Trophoblast cell (in vitro differentiated cells and primary cell): ENCODE results near the gene ADORA1.
A peak's percentile ranks its signal among the peaks of the same experiment; 100 is the strongest.

Experiments used
- DNase-seq, 2 donors: peaks; one replicate each; pipeline ENCODE4 v3.0.0-alpha.2; 2016
- H2AFZ ChIP-seq: 2 replicates; pipeline ENCODE4 v1.6.1; 2013; ENCODE audit warnings: low read length, moderate library complexity, mild to moderate bottlenecking; ENCODE audit not compliant: insufficient read depth, poor library complexity
- H2AK5ac ChIP-seq: 2 replicates; pipeline ENCODE4 v1.6.1; 2013; ENCODE audit warnings: mild to moderate bottlenecking, low read length
- H2BK120ac ChIP-seq: 2 replicates; pipeline ENCODE4 v1.6.1; 2013; ENCODE audit warnings: low read length, mild to moderate bottlenecking, moderate library complexity; ENCODE audit not compliant: insufficient read depth, poor library complexity
- H2BK12ac ChIP-seq: 2 replicates; pipeline ENCODE4 v1.6.1; 2013; ENCODE audit warnings: mild to moderate bottlenecking, low read length, moderate library complexity
- H2BK5ac ChIP-seq: 2 replicates; pipeline ENCODE4 v1.6.1; 2013; ENCODE audit warnings: low read length, low read depth, moderate library complexity, mild to moderate bottlenecking; ENCODE audit not compliant: poor library complexity
- H3K14ac ChIP-seq: 2 replicates; pipeline ENCODE4 v1.6.1; 2013; ENCODE audit warnings: mild to moderate bottlenecking, low read length
- H3K18ac ChIP-seq: 2 replicates; pipeline ENCODE4 v1.6.1; 2013; ENCODE audit warnings: mild to moderate bottlenecking, low read length
- H3K23ac ChIP-seq: 2 replicates; pipeline ENCODE4 v1.6.1; 2013; ENCODE audit warnings: low read length
- H3K27ac ChIP-seq: 2 replicates; pipeline ENCODE4 v1.5.1; 2013; ENCODE audit warnings: low read depth, mild to moderate bottlenecking, inconsistent platforms, low read length, moderate library complexity
- H3K27me3 ChIP-seq: 2 replicates; pipeline ENCODE4 v1.6.1; 2013; ENCODE audit warnings: inconsistent platforms, mild to moderate bottlenecking, low read length, moderate library complexity; ENCODE audit not compliant: insufficient read depth
- H3K36me3 ChIP-seq, 2 experiments: 1 replicate in 1 of 2; 2 replicates in 1 of 2; pipeline ENCODE4 v1.6.1; 2013; ENCODE audit warnings: low read length in 2 of 2, mild to moderate bottlenecking in 2 of 2, moderate library complexity in 1 of 2; ENCODE audit not compliant: insufficient read depth in 2 of 2, control insufficient read depth in 1 of 2
- H3K4ac ChIP-seq: 2 replicates; pipeline ENCODE4 v1.6.1; 2013; ENCODE audit warnings: low read depth, mild to moderate bottlenecking, low read length, moderate library complexity
- H3K4me1 ChIP-seq, 2 experiments: 1 replicate in 1 of 2; 2 replicates in 1 of 2; pipeline ENCODE4 v1.6.1; 2013; ENCODE audit warnings: low read length in 2 of 2, mild to moderate bottlenecking in 2 of 2, moderate library complexity in 1 of 2; ENCODE audit not compliant: insufficient read depth in 2 of 2, control insufficient read depth in 1 of 2
- H3K4me2 ChIP-seq: 2 replicates; pipeline ENCODE4 v1.6.1; 2013; ENCODE audit warnings: inconsistent platforms, mild to moderate bottlenecking, low read length, moderate library complexity
- H3K4me3 ChIP-seq: 2 replicates; pipeline ENCODE4 v1.5.1; 2013; ENCODE audit warnings: mild to moderate bottlenecking, low read depth, low read length, inconsistent platforms
- H3K79me1 ChIP-seq: one replicate; pipeline ENCODE4 v1.6.1; 2013; ENCODE audit warnings: low read length
- H3K79me2 ChIP-seq: 2 replicates; pipeline ENCODE4 v1.6.1; 2013; ENCODE audit warnings: low read length, mild to moderate bottlenecking; ENCODE audit not compliant: control insufficient read depth, insufficient read depth, poor library complexity
- H3K9ac ChIP-seq: 2 replicates; pipeline ENCODE4 v1.6.1; 2013; ENCODE audit warnings: mild to moderate bottlenecking, low read length
- H3K9me3 ChIP-seq: 2 replicates; pipeline ENCODE4 v1.6.1; 2013; ENCODE audit warnings: low read depth, mild to moderate bottlenecking, control low read depth, inconsistent platforms, low read length; ENCODE audit not compliant: insufficient read depth
- H4K12ac ChIP-seq: 2 replicates; pipeline ENCODE4 v1.6.1; 2013; ENCODE audit warnings: low read depth, mild to moderate bottlenecking, low read length, moderate library complexity
- H4K8ac ChIP-seq: 2 replicates; pipeline ENCODE4 v1.6.1; 2013; ENCODE audit warnings: low read depth, mild to moderate bottlenecking, low read length, moderate library complexity
- H4K91ac ChIP-seq: one replicate; pipeline ENCODE4 v1.6.1; 2013; ENCODE audit warnings: low read depth, mild to moderate bottlenecking, low read length, moderate library complexity
- WGBS: extraction: QIAGEN DNeasy Blood & Tissue Kit; methylation state at CpG from one replicate; pipeline ENCODE4 v1.1.7; 2013; ENCODE audit warnings: missing lambda C conversion rate; ENCODE audit not compliant: insufficient read length, insufficient coverage; ENCODE audit errors: extremely low coverage; 5-methylcytosine and 5-hydroxymethylcytosine counted together

Gene ADORA1

GRCh38 chr1:203153051-203153988, 25.8 kb downstream of the ADORA1 start:
- H2BK12ac ChIP-seq: no peak overlapping the region
- H3K79me1 ChIP-seq: peaks cover 10% of the 10 kb centered on the region
- H2AFZ ChIP-seq: no peak overlapping the region
- no peak overlapping the region for H2AK5ac ChIP-seq
- H3K79me2 ChIP-seq: no peaks in the 10 kb centered on the region
- H3K4me1 ChIP-seq: peaks cover 38% of the 10 kb centered on the region in 2 experiments
- H3K9ac ChIP-seq: peak overlapping the region; percentile 35
- no peak overlapping the region for H4K12ac ChIP-seq
- no peak overlapping the region for H3K4me3 ChIP-seq
- no peak for DNase-seq
- peak overlapping the region; percentile 66 for H3K27ac ChIP-seq
- H3K14ac ChIP-seq: peak overlapping the region; percentile 19
- no peak overlapping the region for H3K23ac ChIP-seq
- no CpG with 5 or more reads among the region's 9 CpGs for WGBS
- H3K4me2 ChIP-seq: peak overlapping the region; percentile 47
- H4K8ac ChIP-seq: no peak overlapping the region
- peak overlapping the region; percentile 9 for H2BK120ac ChIP-seq
- no peak overlapping the region for H3K4ac ChIP-seq
- H3K27me3 ChIP-seq: no peaks in the 10 kb centered on the region
- H4K91ac ChIP-seq: peak overlapping the region; percentile 20
- H3K36me3 ChIP-seq: no peaks in the 10 kb centered on the region
- peaks cover 2% of the 10 kb centered on the region for H3K9me3 ChIP-seq
- no peak overlapping the region for H3K18ac ChIP-seq
- H2BK5ac ChIP-seq: peak overlapping the region; percentile 5

DNA sequence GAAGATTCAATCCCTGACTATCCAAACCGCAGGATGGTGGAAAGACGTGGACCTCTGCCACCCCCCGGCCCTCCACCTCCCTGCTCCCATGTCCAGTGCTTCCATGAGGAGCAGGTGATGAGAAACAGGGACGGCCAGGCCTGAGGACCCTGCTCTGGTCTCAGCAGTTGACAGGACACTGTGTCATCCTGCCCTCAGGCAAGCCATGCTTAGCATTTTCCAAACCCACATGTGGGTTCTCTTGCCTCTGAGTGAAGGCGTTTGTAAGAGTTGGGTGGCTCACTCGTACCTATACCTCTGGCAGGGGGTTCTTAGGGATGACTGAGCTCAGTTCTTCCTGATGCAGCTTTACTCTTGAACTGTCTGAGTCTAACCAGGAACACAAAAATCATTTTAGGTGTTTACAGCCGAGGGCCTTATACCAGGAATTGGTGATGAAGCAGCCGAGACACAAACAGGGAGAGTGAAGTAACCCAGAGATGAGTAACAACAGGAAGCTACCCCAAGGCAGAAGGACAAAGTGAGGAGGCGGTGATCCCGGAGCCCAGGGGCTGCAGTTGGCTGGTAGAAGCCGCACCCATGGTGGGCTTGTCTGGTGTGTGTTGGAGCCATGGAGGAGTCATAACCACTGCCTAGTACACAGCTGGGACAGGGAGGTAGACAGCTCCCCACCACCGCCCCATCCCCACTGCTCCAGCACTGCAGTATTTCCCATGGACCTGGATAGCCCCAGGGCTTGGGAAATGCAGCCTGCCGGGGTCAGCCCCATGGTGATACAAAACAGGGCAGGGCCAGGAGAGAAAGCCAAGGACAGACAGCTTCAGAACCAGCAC, 26.7 kb downstream of the ADORA1 start:
- peaks cover 10% of the 10 kb centered on the region for H3K79me1 ChIP-seq
- H3K27me3 ChIP-seq: no peaks in the 10 kb centered on the region
- no peak overlapping the region for H3K9ac ChIP-seq
- no peak overlapping the region for H2BK12ac ChIP-seq
- no peaks in the 10 kb centered on the region for H3K36me3 ChIP-seq
- H2AFZ ChIP-seq: no peak overlapping the region
- no peak overlapping the region for H3K18ac ChIP-seq
- peak overlapping the region; percentile 66 for H3K27ac ChIP-seq
- H3K4me2 ChIP-seq: peak overlapping the region; percentile 47
- no peak overlapping the region for H4K8ac ChIP-seq
- peak overlapping the region; percentile 49 for H2BK120ac ChIP-seq
- H3K9me3 ChIP-seq: peaks cover 2% of the 10 kb centered on the region
- no peak overlapping the region for H3K4ac ChIP-seq
- H3K79me2 ChIP-seq: no peaks in the 10 kb centered on the region
- no CpG with 5 or more reads among the region's 13 CpGs for WGBS
- H2BK5ac ChIP-seq: no peak overlapping the region
- DNase-seq: peak; percentile 99
- H4K91ac ChIP-seq: no peak overlapping the region
- no peak overlapping the region for H3K4me3 ChIP-seq
- no peak overlapping the region for H3K14ac ChIP-seq
- H2AK5ac ChIP-seq: no peak overlapping the region
- peaks cover 38% of the 10 kb centered on the region in 2 experiments for H3K4me1 ChIP-seq
- H3K23ac ChIP-seq: no peak overlapping the region
- no peak overlapping the region for H4K12ac ChIP-seq

DNA sequence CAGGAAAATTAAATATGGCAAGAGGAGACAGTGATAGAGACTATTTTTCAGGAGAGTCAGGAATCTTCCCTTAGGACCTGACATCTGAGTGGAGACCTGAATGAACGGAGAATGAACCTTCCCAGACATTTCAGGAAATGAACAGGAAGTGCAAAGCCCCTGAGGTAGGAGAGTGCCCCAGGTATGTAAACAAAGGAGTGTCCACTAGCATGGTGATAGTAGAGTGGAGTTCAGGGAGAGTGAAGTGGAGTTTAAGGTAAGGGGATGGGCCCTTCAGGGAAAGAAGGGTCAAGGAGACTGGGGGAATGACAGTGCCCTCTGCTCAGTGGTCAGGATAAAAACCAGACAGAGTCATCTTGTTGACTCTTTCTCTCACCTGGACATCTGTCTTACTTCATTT, 28.8 kb downstream of the ADORA1 start:
- Histone ChIP-seq H3K27me3 (no peaks in the 10 kb centered on the region), H2BK120ac (no peak overlapping the region), H3K14ac (no peak overlapping the region), H3K4me2 (no peak overlapping the region), H3K18ac (no peak overlapping the region), H2BK12ac (no peak overlapping the region), H3K4ac (no peak overlapping the region), H3K27ac (no peak overlapping the region), H3K4me1 (peaks cover 38% of the 10 kb centered on the region in 2 experiments), H4K8ac (no peak overlapping the region), H3K79me2 (no peaks in the 10 kb centered on the region), H2BK5ac (no peak overlapping the region), H3K4me3 (no peak overlapping the region), H3K9ac (no peak overlapping the region), H3K36me3 (no peaks in the 10 kb centered on the region), H2AFZ (no peak overlapping the region), H2AK5ac (no peak overlapping the region), H4K12ac (no peak overlapping the region), H3K23ac (no peak overlapping the region), H3K9me3 (peaks cover 2% of the 10 kb centered on the region), H4K91ac (no peak overlapping the region), H3K79me1 (peaks cover 10% of the 10 kb centered on the region)
- DNase-seq: no peak
- no CpG with 5 or more reads among the region's 1 CpG for WGBS

DNA sequence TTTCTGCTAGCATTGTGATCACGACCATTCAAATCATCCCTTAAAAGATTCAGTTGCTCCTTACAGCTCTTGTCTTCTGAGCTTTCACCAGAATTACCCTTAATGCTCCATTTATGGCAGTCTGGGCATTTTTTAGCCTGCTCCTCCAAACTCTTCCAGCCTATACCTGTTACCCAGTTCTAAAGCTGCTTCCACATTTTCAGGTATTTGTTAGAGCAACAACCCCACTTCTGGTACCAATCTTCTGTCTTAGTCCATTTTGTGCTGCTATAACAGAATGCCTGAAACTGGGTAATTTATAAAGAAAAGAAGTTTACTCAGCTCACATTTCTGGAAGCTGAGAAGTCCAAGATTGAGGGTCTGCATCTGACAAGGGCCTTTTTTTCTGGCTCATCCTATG, 30.9 kb downstream of the ADORA1 start:
- Histone ChIP-seq H3K79me2 (no peaks in the 10 kb centered on the region), H3K27me3 (no peaks in the 10 kb centered on the region), H3K4me2 (no peak overlapping the region), H3K27ac (no peak overlapping the region), H2AFZ (no peak overlapping the region), H3K36me3 (no peaks in the 10 kb centered on the region), H3K18ac (no peak overlapping the region), H4K12ac (no peak overlapping the region), H3K23ac (no peak overlapping the region), H3K14ac (no peak overlapping the region), H4K8ac (no peak overlapping the region), H2BK5ac (no peak overlapping the region), H3K79me1 (peaks cover 3% of the 10 kb centered on the region), H3K9me3 (peaks cover 2% of the 10 kb centered on the region), H3K4me1 (peaks cover 20 to 21% of the 10 kb centered on the region in 2 experiments), H2BK12ac (no peak overlapping the region), H4K91ac (no peak overlapping the region), H3K4ac (no peak overlapping the region), H2BK120ac (no peak overlapping the region), H3K9ac (no peak overlapping the region), H3K4me3 (no peak overlapping the region), H2AK5ac (no peak overlapping the region)
- no CpG with 5 or more reads among the region's 1 CpG for WGBS
- no peak for DNase-seq
